Measurements from ENCODE around the gene EPHB1. TPM values are rescaled to one million over a fixed set of nuclear protein-coding genes. Genes with fewer than 3 reads are reported as not detected.

Gene EPHB1
- polyA plus RNA-seq, 1 experiment, result 0.11 TPM

- H3K27me3 ChIP-seq (ENCODE audit: control insufficient read depth, insufficient read depth, low read length), result no peaks in the 10 kb centered on the region
- no peak overlapping the region for H3K4me3 ChIP-seq (ENCODE audit: low read depth, low read length)
- ChIA-PET CTCF (no interaction called here), POLR2A (no interaction called here)
- TF ChIP-seq CTCF (IDR thresholded peaks at IDR 0.05; ENCODE audit: low read depth, low read length), result no peak
- no peaks in the 10 kb centered on the region for H3K9me3 ChIP-seq (ENCODE audit: control insufficient read depth, insufficient read depth, low read length)
- no peak for DNase-seq (ENCODE audit: low read depth, low spot score)
- no peak overlapping the region for H3K27ac ChIP-seq (ENCODE audit: low read depth, low read length)
Measured at GRCh38 chr3:134847349-134847748, 52.3 kb downstream of the EPHB1 start.

- Histone ChIP-seq H3K4me3 (ENCODE audit: low read depth, low read length) (no peak overlapping the region), H3K9me3 (ENCODE audit: control insufficient read depth, insufficient read depth, low read length) (no peaks in the 10 kb centered on the region), H3K27ac (ENCODE audit: low read depth, low read length) (no peak overlapping the region), H3K27me3 (ENCODE audit: control insufficient read depth, insufficient read depth, low read length) (no peaks in the 10 kb centered on the region)
- TF ChIP-seq CTCF (IDR thresholded peaks at IDR 0.05; ENCODE audit: low read depth, low read length), result no peak
- POLR2A ChIA-PET, result no interaction called here
- CTCF ChIA-PET, result interaction anchor here (0.8 kb wide), 1 partner anchor 55 kb away, joined by 3 read pairs; the partner anchor contains the start of gene EPHB1
- DNase-seq (ENCODE audit: low read depth, low spot score), result no peak
Measured at GRCh38 chr3:134849561-134849960, 54.5 kb downstream of the EPHB1 start.

GRCh38 chr3:134850761-134851160, 55.7 kb downstream of the EPHB1 start:
- ChIA-PET CTCF (no interaction called here), POLR2A (no interaction called here)
- H3K4me3 ChIP-seq (ENCODE audit: low read depth, low read length), result no peak overlapping the region
- H3K9me3 ChIP-seq (ENCODE audit: control insufficient read depth, insufficient read depth, low read length), result no peaks in the 10 kb centered on the region
- DNase-seq (ENCODE audit: low read depth, low spot score), result no peak
- no peak for TF ChIP-seq CTCF (IDR thresholded peaks at IDR 0.05; ENCODE audit: low read depth, low read length)
- no peaks in the 10 kb centered on the region for H3K27me3 ChIP-seq (ENCODE audit: control insufficient read depth, insufficient read depth, low read length)
- no peak overlapping the region for H3K27ac ChIP-seq (ENCODE audit: low read depth, low read length)

DNA sequence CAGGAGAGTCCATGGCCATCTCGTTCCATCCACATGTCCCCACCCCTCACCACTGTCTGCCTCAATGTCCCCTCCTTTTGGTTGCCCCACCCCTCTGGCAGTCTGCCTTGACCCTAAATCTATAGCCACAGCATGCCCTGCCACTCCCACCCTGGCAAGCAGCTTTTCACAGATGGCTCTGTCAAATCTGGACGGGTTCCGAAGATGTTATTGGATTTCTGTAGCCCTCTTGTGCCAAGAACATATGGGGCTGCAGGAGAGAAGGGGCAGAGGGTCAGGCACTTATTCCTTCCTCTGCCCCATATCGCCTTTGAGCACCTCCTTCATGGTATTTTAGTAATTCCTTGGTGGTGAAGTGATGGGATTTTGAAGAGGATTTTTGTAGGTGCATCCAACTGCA, 57.1 kb downstream of the EPHB1 start:
- TF ChIP-seq CTCF (IDR thresholded peaks at IDR 0.05; ENCODE audit: low read depth, low read length), result no peak
- no peak overlapping the region for H3K4me3 ChIP-seq (ENCODE audit: low read depth, low read length)
- ChIA-PET POLR2A (no interaction called here), CTCF (no interaction called here)
- H3K9me3 ChIP-seq (ENCODE audit: control insufficient read depth, insufficient read depth, low read length), result no peaks in the 10 kb centered on the region
- no peak overlapping the region for H3K27ac ChIP-seq (ENCODE audit: low read depth, low read length)
- no peak for DNase-seq (ENCODE audit: low read depth, low spot score)
- no peaks in the 10 kb centered on the region for H3K27me3 ChIP-seq (ENCODE audit: control insufficient read depth, insufficient read depth, low read length)

DNA sequence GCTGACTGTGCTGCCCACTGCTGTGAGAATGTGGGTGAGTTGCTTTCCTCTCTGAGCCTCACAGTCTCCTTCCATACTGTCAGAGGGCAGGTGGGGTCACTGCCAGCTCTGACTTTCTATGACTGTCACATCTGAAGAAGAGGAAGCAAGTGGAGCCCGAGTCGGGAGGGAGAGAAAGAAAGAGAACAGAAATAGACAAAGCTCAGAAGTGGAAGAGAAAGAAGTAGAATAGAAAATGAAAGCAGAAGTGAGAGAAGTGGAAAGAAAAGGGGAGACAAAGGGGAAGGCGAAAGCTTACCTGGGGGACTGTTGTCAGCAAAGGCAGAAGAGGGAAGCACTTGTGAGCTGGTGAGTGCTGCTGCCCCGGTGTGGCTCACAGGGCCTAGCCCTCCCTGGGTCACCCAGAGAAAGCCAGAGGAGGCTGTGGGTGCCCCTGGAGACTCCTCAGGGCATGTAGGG, 57.9 kb downstream of the EPHB1 start:
- no peaks in the 10 kb centered on the region for H3K9me3 ChIP-seq (ENCODE audit: control insufficient read depth, insufficient read depth, low read length)
- no peak overlapping the region for H3K27ac ChIP-seq (ENCODE audit: low read depth, low read length)
- H3K4me3 ChIP-seq (ENCODE audit: low read depth, low read length), result no peak overlapping the region
- no peaks in the 10 kb centered on the region for H3K27me3 ChIP-seq (ENCODE audit: control insufficient read depth, insufficient read depth, low read length)
- POLR2A ChIA-PET, result no interaction called here
- CTCF ChIA-PET, result no interaction called here
- DNase-seq (ENCODE audit: low read depth, low spot score), result no peak
- no peak for TF ChIP-seq CTCF (IDR thresholded peaks at IDR 0.05; ENCODE audit: low read depth, low read length)
